ENCODE measurements around the gene FECH.
"Not testable (repeated sequence)": the region's sequence is repeated elsewhere in the genome, so short reads cannot be mapped to it uniquely, and the experiment has no call there.

Gene FECH

DNA sequence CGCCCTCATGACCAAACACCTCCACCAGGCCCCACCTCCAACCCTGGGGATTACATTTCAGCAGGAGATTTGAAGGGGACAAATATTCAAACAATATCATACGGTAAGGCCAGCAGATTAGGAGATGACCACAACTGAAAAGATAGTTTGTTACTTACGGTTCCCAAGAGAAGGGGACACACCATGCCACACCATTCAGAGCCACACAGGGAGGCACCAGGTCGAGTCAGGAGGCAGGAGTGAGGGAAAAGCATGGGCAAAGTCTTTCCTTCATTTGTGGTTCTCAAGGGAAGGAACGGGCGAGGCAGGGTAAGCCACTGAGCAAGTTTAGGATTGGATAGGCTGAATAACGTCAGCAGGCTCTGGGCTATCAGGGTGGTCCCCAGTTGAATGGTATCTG, 57.4 kb downstream of the FECH start:
- H3F3A ChIP-seq (ENCODE audit: insufficient read depth) = no peaks in the 10 kb centered on the region
- H3K36me3 ChIP-seq (ENCODE audit: low read length) = no peaks in the 10 kb centered on the region
- H3K9ac ChIP-seq (ENCODE audit: low read length) = no peak overlapping the region
- no peak overlapping the region for H3K4me3 ChIP-seq (ENCODE audit: insufficient read depth, low read length, poor library complexity, severe bottlenecking)
- no peaks in the 10 kb centered on the region for H3K9me2 ChIP-seq (replicated peaks; ENCODE audit: insufficient read depth, low read length)
- no peak overlapping the region for H3K27ac ChIP-seq (ENCODE audit: low read depth, low read length)
- no peak for TF ChIP-seq EZH2phosphoT487 (conservative IDR thresholded peaks at IDR 0.05; ENCODE audit: low read length)
- TF ChIP-seq, protein P1, sequence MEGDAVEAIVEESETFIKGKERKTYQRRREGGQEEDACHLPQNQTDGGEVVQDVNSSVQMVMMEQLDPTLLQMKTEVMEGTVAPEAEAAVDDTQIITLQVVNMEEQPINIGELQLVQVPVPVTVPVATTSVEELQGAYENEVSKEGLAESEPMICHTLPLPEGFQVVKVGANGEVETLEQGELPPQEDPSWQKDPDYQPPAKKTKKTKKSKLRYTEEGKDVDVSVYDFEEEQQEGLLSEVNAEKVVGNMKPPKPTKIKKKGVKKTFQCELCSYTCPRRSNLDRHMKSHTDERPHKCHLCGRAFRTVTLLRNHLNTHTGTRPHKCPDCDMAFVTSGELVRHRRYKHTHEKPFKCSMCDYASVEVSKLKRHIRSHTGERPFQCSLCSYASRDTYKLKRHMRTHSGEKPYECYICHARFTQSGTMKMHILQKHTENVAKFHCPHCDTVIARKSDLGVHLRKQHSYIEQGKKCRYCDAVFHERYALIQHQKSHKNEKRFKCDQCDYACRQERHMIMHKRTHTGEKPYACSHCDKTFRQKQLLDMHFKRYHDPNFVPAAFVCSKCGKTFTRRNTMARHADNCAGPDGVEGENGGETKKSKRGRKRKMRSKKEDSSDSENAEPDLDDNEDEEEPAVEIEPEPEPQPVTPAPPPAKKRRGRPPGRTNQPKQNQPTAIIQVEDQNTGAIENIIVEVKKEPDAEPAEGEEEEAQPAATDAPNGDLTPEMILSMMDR (IDR thresholded peaks at IDR 0.05; ENCODE audit: insufficient read depth, low read length, poor library complexity, severe bottlenecking) = no peak
- H3K27me3 ChIP-seq (ENCODE audit: low read length) = no peaks in the 10 kb centered on the region
- no peak overlapping the region for H3K4me2 ChIP-seq (ENCODE audit: low read depth, low read length, poor library complexity, severe bottlenecking)
- H2AFZ ChIP-seq (ENCODE audit: low read depth, low read length, severe bottlenecking) = no peak overlapping the region
- H3K9me3 ChIP-seq (ENCODE audit: insufficient read depth, low read length) = no peaks in the 10 kb centered on the region
- no peaks in the 10 kb centered on the region for H4K20me1 ChIP-seq (ENCODE audit: low read depth, low read length)
- H3K79me2 ChIP-seq (ENCODE audit: insufficient read depth, low read length) = no peaks in the 10 kb centered on the region

- Histone ChIP-seq H3K4me3 (ENCODE audit: insufficient read depth, low read length, poor library complexity, severe bottlenecking) (no peak overlapping the region), H3K79me2 (ENCODE audit: insufficient read depth, low read length) (no peaks in the 10 kb centered on the region), H3K27me3 (ENCODE audit: low read length) (no peaks in the 10 kb centered on the region), H3K9me3 (ENCODE audit: insufficient read depth, low read length) (no peaks in the 10 kb centered on the region), H2AFZ (ENCODE audit: low read depth, low read length, severe bottlenecking) (no peak overlapping the region), H3K4me2 (ENCODE audit: low read depth, low read length, poor library complexity, severe bottlenecking) (no peak overlapping the region), H3K27ac (ENCODE audit: low read depth, low read length) (no peak overlapping the region), H3K36me3 (ENCODE audit: low read length) (no peaks in the 10 kb centered on the region), H3F3A (ENCODE audit: insufficient read depth) (no peaks in the 10 kb centered on the region), H3K9ac (ENCODE audit: low read length) (no peak overlapping the region), H4K20me1 (ENCODE audit: low read depth, low read length) (no peaks in the 10 kb centered on the region), H3K9me2 (replicated peaks; ENCODE audit: insufficient read depth, low read length) (no peaks in the 10 kb centered on the region)
- TF ChIP-seq, protein P1 (IDR thresholded peaks at IDR 0.05; ENCODE audit: insufficient read depth, low read length, poor library complexity, severe bottlenecking) = no peak
- TF ChIP-seq EZH2phosphoT487 (conservative IDR thresholded peaks at IDR 0.05; ENCODE audit: low read length) = no peak
Observed at GRCh38 chr18:57527556-57528229, 58.8 kb downstream of the FECH start.

GRCh38 chr18:57523171-57523956, 63.1 kb downstream of the FECH start:
- no peaks in the 10 kb centered on the region for H3F3A ChIP-seq (ENCODE audit: insufficient read depth)
- no peak overlapping the region for H3K27ac ChIP-seq (ENCODE audit: low read depth, low read length)
- no peak overlapping the region for H2AFZ ChIP-seq (ENCODE audit: low read depth, low read length, severe bottlenecking)
- no peak overlapping the region for H3K4me3 ChIP-seq (ENCODE audit: insufficient read depth, low read length, poor library complexity, severe bottlenecking)
- H3K9me3 ChIP-seq (ENCODE audit: insufficient read depth, low read length) = no peaks in the 10 kb centered on the region
- H4K20me1 ChIP-seq (ENCODE audit: low read depth, low read length) = no peaks in the 10 kb centered on the region
- H3K79me2 ChIP-seq (ENCODE audit: insufficient read depth, low read length) = no peaks in the 10 kb centered on the region
- H3K36me3 ChIP-seq (ENCODE audit: low read length) = no peaks in the 10 kb centered on the region
- no peak for TF ChIP-seq EZH2phosphoT487 (conservative IDR thresholded peaks at IDR 0.05; ENCODE audit: low read length)
- TF ChIP-seq, protein P1 (IDR thresholded peaks at IDR 0.05; ENCODE audit: insufficient read depth, low read length, poor library complexity, severe bottlenecking) = no peak
- H3K27me3 ChIP-seq (ENCODE audit: low read length) = no peaks in the 10 kb centered on the region
- H3K4me2 ChIP-seq (ENCODE audit: low read depth, low read length, poor library complexity, severe bottlenecking) = no peak overlapping the region
- H3K9me2 ChIP-seq (replicated peaks; ENCODE audit: insufficient read depth, low read length) = no peaks in the 10 kb centered on the region
- no peak overlapping the region for H3K9ac ChIP-seq (ENCODE audit: low read length)

DNA sequence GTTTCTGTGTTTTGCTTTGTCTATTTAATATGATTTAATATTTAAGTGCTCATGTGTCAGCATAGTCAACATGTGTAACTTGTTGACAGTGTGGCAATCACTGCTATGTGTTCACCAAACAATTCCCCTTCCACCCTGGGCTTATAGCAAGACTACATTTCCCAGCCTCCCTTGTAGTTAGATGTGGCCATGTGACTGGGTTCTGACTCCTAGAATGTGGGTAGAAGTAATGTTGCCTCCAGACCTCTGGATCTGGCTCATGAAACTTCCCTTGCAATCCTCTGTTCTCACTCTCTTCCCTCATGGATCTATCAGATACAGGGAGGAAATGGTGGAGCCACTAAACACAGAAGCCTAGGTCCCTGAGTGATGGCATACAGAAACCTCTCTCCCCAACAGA, 64.2 kb downstream of the FECH start:
- not testable (repeated sequence) for H3K36me3 ChIP-seq (ENCODE audit: low read length); H3K27me3 ChIP-seq (ENCODE audit: low read length); H3K79me2 ChIP-seq (ENCODE audit: insufficient read depth, low read length); H3K9ac ChIP-seq (ENCODE audit: low read length); H3K27ac ChIP-seq (ENCODE audit: low read depth, low read length); H4K20me1 ChIP-seq (ENCODE audit: low read depth, low read length); H3K4me3 ChIP-seq (ENCODE audit: insufficient read depth, low read length, poor library complexity, severe bottlenecking); H3K9me3 ChIP-seq (ENCODE audit: insufficient read depth, low read length); H3K4me2 ChIP-seq (ENCODE audit: low read depth, low read length, poor library complexity, severe bottlenecking); H2AFZ ChIP-seq (ENCODE audit: low read depth, low read length, severe bottlenecking); H3K9me2 ChIP-seq (replicated peaks; ENCODE audit: insufficient read depth, low read length); H3F3A ChIP-seq (ENCODE audit: insufficient read depth)
